OCI-LY3 (cell line): ENCODE results near the gene PPP2R2B.

Experiments
- H2AFZ ChIP-seq: fragments of 200-600, 300-600 bp; shearing (Covaris generic); 2 replicates; pipeline ENCODE4 v1.6.0; 2014; ENCODE audit warnings: antibody characterized with exemption, low read depth, low read length
- H3K27ac ChIP-seq: fragments of 200-600, 300-600 bp; sonication (generic); 2 replicates; pipeline ENCODE4 v1.5.1; 2014; ENCODE audit warnings: mild to moderate bottlenecking, low read length, moderate library complexity, mixed read lengths
- H3K27me3 ChIP-seq: fragments of 200-600, 300-600 bp; sonication (generic); 2 replicates; pipeline ENCODE4 v1.6.1; 2014; ENCODE audit warnings: low read depth, low read length, mixed read lengths
- H3K36me3 ChIP-seq: fragments of 200-600, 300-600 bp; sonication (generic); replicated peaks from 2 replicates; pipeline ENCODE3; 2014; ENCODE audit warnings: low read depth, low read length, mixed read lengths
- H3K4me1 ChIP-seq: fragments of 300-600, 200-600 bp; sonication (generic); 2 replicates; pipeline ENCODE4 v1.6.1; 2014; ENCODE audit warnings: low read length, mixed read lengths
- H3K4me2 ChIP-seq: fragments of 200-600, 300-600 bp; sonication (generic); 2 replicates; pipeline ENCODE4 v1.6.1; 2014; ENCODE audit warnings: low read length, mixed read lengths
- H3K4me3 ChIP-seq: fragments of 300-600, 200-600 bp; sonication (generic); 2 replicates; pipeline ENCODE4 v1.5.1; 2014; ENCODE audit warnings: antibody characterized with exemption, mild to moderate bottlenecking, low read length, moderate library complexity
- H3K79me2 ChIP-seq: fragments of 300-600, 200-600 bp; shearing (Covaris generic); 2 replicates; pipeline ENCODE4 v1.6.1; 2014; ENCODE audit warnings: mild to moderate bottlenecking, low read length, mixed read lengths
- H3K9ac ChIP-seq: fragments of 300-600, 200-600 bp; shearing (Covaris generic); 2 replicates; pipeline ENCODE4 v1.6.0; 2014; ENCODE audit warnings: mild to moderate bottlenecking, low read length, moderate library complexity
- H3K9me3 ChIP-seq: fragments of 200-600, 300-600 bp; shearing (Covaris generic); 2 replicates; pipeline ENCODE4 v1.6.1; 2014; ENCODE audit warnings: low read length, mixed read lengths; ENCODE audit not compliant: insufficient read depth
- H4K20me1 ChIP-seq: fragments of 200-600, 300-600 bp; sonication (generic); 2 replicates; pipeline ENCODE4 v1.6.1; 2016; ENCODE audit warnings: low read length, mixed read lengths; ENCODE audit not compliant: insufficient read depth
- EZH2phosphoT487 ChIP-seq: fragments of 200-600 bp; shearing (Covaris generic); IDR thresholded peaks from 2 replicates; pipeline ENCODE4 v1.6.1; 2018; ENCODE audit warnings: antibody characterized with exemption, mixed run types, low read depth
- TF ChIP-seq, protein P1 (sequence below): fragments of 200-600, 300-600 bp; sonication (generic); IDR thresholded peaks from 2 replicates; pipeline ENCODE4 v1.5.1; 2014; ENCODE audit warnings: antibody characterized with exemption, low read length, low read depth

The PPP2R2B gene

DNA sequence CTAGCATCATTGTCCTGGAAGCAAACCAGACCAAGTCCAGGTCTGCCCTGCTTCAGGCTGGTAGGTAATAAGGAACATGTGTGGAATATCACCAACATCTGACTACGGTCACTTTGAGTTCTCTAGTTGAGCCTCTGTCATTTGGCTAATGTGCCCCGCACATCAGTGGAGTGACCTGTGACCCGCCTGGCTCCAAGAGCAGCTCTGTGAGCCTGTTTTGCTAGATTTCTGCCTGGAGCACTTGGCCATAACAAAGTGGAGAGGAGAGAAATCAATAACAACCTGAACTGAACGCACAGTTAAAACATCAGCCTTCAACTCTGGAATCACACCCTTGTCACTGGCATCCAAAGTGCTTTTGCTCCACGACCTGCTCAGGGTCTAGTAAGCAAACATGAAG is 115.7 kb downstream of the PPP2R2B start:
- Histone ChIP-seq H3K27ac (no peak overlapping the region), H3K4me2 (no peak overlapping the region), H3K4me1 (no peaks in the 10 kb centered on the region), H3K9me3 (no peaks in the 10 kb centered on the region), H3K9ac (no peak overlapping the region), H3K79me2 (no peaks in the 10 kb centered on the region), H3K27me3 (no peaks in the 10 kb centered on the region), H4K20me1 (no peaks in the 10 kb centered on the region), H3K4me3 (no peak overlapping the region), H3K36me3 (no peaks in the 10 kb centered on the region), H2AFZ (no peak overlapping the region)
- TF ChIP-seq, protein P1, sequence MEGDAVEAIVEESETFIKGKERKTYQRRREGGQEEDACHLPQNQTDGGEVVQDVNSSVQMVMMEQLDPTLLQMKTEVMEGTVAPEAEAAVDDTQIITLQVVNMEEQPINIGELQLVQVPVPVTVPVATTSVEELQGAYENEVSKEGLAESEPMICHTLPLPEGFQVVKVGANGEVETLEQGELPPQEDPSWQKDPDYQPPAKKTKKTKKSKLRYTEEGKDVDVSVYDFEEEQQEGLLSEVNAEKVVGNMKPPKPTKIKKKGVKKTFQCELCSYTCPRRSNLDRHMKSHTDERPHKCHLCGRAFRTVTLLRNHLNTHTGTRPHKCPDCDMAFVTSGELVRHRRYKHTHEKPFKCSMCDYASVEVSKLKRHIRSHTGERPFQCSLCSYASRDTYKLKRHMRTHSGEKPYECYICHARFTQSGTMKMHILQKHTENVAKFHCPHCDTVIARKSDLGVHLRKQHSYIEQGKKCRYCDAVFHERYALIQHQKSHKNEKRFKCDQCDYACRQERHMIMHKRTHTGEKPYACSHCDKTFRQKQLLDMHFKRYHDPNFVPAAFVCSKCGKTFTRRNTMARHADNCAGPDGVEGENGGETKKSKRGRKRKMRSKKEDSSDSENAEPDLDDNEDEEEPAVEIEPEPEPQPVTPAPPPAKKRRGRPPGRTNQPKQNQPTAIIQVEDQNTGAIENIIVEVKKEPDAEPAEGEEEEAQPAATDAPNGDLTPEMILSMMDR, result no peak
- TF ChIP-seq EZH2phosphoT487, result no peak

DNA sequence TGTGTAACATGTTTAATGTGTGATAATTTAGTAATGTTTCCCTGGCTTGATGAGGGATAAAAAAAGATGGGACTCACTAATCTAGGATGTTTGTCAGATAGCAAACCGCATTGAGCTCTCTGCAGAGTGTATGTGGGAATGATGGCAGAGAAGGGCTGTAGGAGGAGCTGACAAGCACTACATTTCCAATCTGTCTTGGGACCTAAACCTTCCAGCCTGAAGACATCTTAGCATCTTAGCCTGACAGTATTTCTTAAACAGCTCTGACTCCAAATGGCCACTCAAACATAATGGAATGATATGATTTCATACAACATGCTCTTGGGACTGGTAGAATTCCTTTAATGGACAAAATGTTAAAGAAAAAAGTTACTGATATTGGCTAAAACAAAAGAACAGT is 116.7 kb downstream of the PPP2R2B start:
- H3K4me2 ChIP-seq, result no peak overlapping the region
- H3K79me2 ChIP-seq, result no peaks in the 10 kb centered on the region
- TF ChIP-seq EZH2phosphoT487, result no peak
- TF ChIP-seq, protein P1, result no peak
- H4K20me1 ChIP-seq, result no peaks in the 10 kb centered on the region
- no peaks in the 10 kb centered on the region for H3K9me3 ChIP-seq
- H3K4me1 ChIP-seq, result no peaks in the 10 kb centered on the region
- H3K27ac ChIP-seq, result no peak overlapping the region
- H3K9ac ChIP-seq, result no peak overlapping the region
- H3K27me3 ChIP-seq, result no peaks in the 10 kb centered on the region
- no peak overlapping the region for H2AFZ ChIP-seq
- H3K36me3 ChIP-seq, result no peaks in the 10 kb centered on the region
- H3K4me3 ChIP-seq, result no peak overlapping the region

DNA sequence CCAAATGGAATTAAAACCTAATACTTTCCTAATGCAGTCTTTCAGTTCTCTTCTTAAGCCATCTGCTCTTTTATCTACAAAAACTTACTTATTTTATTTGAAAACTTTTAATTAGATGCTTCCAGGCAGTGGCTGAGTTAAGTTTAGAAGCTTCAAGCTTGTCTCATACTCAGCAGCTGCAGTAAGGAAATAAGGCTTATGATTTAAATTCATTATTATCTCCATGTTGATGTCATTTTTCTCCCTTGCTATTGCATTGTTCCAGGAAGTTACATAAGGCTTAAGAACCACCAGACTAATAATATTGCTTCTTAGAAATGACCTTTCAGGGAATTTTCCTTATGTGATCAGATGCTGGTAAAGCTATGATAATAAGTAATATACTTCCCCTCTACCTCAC is 119.6 kb downstream of the PPP2R2B start:
- Histone ChIP-seq H3K36me3 (no peaks in the 10 kb centered on the region), H3K9ac (no peak overlapping the region), H3K27ac (no peak overlapping the region), H3K4me3 (no peak overlapping the region), H3K27me3 (no peaks in the 10 kb centered on the region), H3K9me3 (no peaks in the 10 kb centered on the region), H4K20me1 (no peaks in the 10 kb centered on the region), H2AFZ (no peak overlapping the region), H3K4me2 (no peak overlapping the region), H3K4me1 (no peaks in the 10 kb centered on the region), H3K79me2 (no peaks in the 10 kb centered on the region)
- no peak for TF ChIP-seq EZH2phosphoT487
- TF ChIP-seq, protein P1, result no peak

DNA sequence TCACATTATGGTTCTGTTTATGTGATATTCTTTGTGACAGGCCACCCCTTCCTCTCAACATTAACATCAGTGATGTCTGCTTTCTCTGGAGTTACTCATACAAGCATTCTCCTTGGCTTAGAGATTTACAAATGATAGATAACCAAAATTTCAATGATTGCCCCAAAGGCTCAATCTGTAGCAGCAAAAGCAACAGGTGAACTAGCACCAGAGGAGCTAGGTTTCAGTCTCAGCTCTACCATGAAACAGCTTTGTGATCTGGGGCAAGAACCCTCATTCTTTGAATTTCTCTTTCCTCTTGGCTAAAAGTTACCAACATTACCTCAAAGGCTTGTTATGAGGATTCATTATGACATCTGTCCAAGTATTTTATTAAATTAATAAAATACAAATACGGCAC is 120.5 kb downstream of the PPP2R2B start:
- TF ChIP-seq, protein P1, result no peak
- no peak for TF ChIP-seq EZH2phosphoT487
- Histone ChIP-seq H3K9me3 (no peaks in the 10 kb centered on the region), H3K4me1 (no peaks in the 10 kb centered on the region), H3K36me3 (no peaks in the 10 kb centered on the region), H3K9ac (no peak overlapping the region), H4K20me1 (no peaks in the 10 kb centered on the region), H2AFZ (no peak overlapping the region), H3K27me3 (no peaks in the 10 kb centered on the region), H3K4me3 (no peak overlapping the region), H3K27ac (no peak overlapping the region), H3K4me2 (no peak overlapping the region), H3K79me2 (no peaks in the 10 kb centered on the region)
